Measurements from ENCODE around the gene BSDC1.

DNA sequence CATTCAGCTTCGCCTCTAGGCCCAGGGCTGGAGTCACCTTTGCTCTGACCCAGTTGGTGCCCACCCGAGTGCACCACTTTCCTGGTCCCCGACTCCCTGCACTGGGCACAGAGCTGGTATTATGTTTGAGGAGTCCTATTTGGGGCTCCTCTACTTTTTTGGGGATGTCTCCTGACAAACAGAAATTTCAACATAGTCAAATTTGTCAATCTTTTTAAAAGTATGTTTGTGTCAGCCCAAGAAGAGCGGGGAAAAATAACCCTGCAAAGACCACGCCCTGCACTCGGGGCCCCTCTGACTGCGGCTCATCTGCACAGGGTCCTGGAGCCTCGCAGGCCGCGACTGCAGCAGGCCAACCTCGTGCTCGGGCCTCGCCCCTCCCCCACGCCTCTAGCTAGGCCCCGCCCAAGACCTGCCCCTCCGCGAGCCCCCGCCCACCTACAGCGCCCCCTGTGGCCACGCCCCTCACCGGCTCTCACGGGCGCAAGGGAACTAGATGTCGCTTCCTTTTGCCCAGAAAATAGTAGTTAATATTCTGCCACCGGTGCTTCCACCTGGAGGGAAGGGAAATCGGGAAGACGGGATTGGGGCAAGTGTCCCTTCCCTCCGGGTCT, 43.3 kb downstream of the BSDC1 start:
- TF ChIP-seq CTCF (IDR thresholded peaks at IDR 0.05): peak; percentile 67
- no peak for TF ChIP-seq ZFX (IDR thresholded peaks at IDR 0.05; ENCODE audit: borderline replicate concordance)

All from 22Rv1 (cell line).